HUES64 (cell line): ENCODE measurements around the gene PC.
A peak's percentile ranks its signal among the peaks of the same experiment; 100 is the strongest.

Experiments used
- H3K27ac ChIP-seq: 2 replicates; pipeline ENCODE4 v1.7.0; 2013; ENCODE audit warnings: low read depth, low read length, inconsistent platforms
- H3K27me3 ChIP-seq: 2 replicates; pipeline ENCODE4 v1.6.1; 2013; ENCODE audit warnings: mild to moderate bottlenecking, low read length; ENCODE audit not compliant: insufficient read depth
- H3K36me3 ChIP-seq: 2 replicates; pipeline ENCODE4 v1.6.1; 2013; ENCODE audit warnings: mild to moderate bottlenecking, low read length; ENCODE audit not compliant: insufficient read depth
- H3K4me1 ChIP-seq: 2 replicates; pipeline ENCODE4 v1.6.1; 2013; ENCODE audit warnings: mild to moderate bottlenecking, low read length, moderate library complexity; ENCODE audit not compliant: insufficient read depth
- H3K4me3 ChIP-seq: 2 replicates; pipeline ENCODE4 v1.5.1; 2013; ENCODE audit warnings: mild to moderate bottlenecking, low read length, moderate library complexity
- H3K9ac ChIP-seq: 2 replicates; pipeline ENCODE4 v1.6.1; 2013; ENCODE audit warnings: mild to moderate bottlenecking, low read depth, low read length
- H3K9me3 ChIP-seq: 2 replicates; pipeline ENCODE4 v1.6.1; 2013; ENCODE audit warnings: low read depth, low read length; ENCODE audit not compliant: insufficient read depth
- WGBS: fragments of 150-250, 120-280 bp; methylation state at CpG from one replicate; pipeline ENCODE4 v1.1.7; 2013; ENCODE audit warnings: missing lambda C conversion rate; 5-methylcytosine and 5-hydroxymethylcytosine counted together

The PC gene

GRCh38 chr11:66907751-66908630 lies 50.2 kb downstream of the PC start:
- peaks cover 27% of the 10 kb centered on the region for H3K4me1 ChIP-seq
- H3K36me3 ChIP-seq = no peaks in the 10 kb centered on the region
- 94% methylated on average over 9 of the region's 9 CpGs for WGBS
- no peaks in the 10 kb centered on the region for H3K27me3 ChIP-seq
- no peaks in the 10 kb centered on the region for H3K9me3 ChIP-seq
- no peak overlapping the region for H3K9ac ChIP-seq
- H3K4me3 ChIP-seq = no peak overlapping the region
- H3K27ac ChIP-seq = no peak overlapping the region

GRCh38 chr11:66906061-66906733 lies 52.0 kb downstream of the PC start:
- peak overlapping the region; percentile 7; the same call in 1 of the 2 replicates for H3K27ac ChIP-seq
- H3K4me3 ChIP-seq = no peak overlapping the region
- no peaks in the 10 kb centered on the region for H3K36me3 ChIP-seq
- no peak overlapping the region for H3K9ac ChIP-seq
- 48% methylated on average over 14 of the region's 14 CpGs for WGBS
- peaks cover 16% of the 10 kb centered on the region for H3K4me1 ChIP-seq
- H3K9me3 ChIP-seq = no peaks in the 10 kb centered on the region
- no peaks in the 10 kb centered on the region for H3K27me3 ChIP-seq

- Histone ChIP-seq H3K27me3 (no peaks in the 10 kb centered on the region), H3K27ac (no peak overlapping the region), H3K4me1 (peaks cover 16% of the 10 kb centered on the region), H3K9me3 (no peaks in the 10 kb centered on the region), H3K9ac (no peak overlapping the region), H3K4me3 (no peak overlapping the region), H3K36me3 (no peaks in the 10 kb centered on the region)
- 87% methylated on average over 4 of the region's 4 CpGs for WGBS
Measured at GRCh38 chr11:66905631-66906030, 52.6 kb downstream of the PC start.

- H3K27ac ChIP-seq = no peak overlapping the region
- no peak overlapping the region for H3K9ac ChIP-seq
- 87% methylated on average over 7 of the region's 8 CpGs for WGBS
Measured at GRCh38 chr11:66904981-66905521, 53.1 kb downstream of the PC start.

GRCh38 chr11:66904561-66904960 lies 53.6 kb downstream of the PC start:
- 91% methylated on average over 5 of the region's 6 CpGs for WGBS
- Histone ChIP-seq H3K9ac (no peak overlapping the region), H3K27ac (no peak overlapping the region), H3K36me3 (no peaks in the 10 kb centered on the region), H3K27me3 (no peaks in the 10 kb centered on the region), H3K4me3 (no peak overlapping the region), H3K4me1 (peaks cover 16% of the 10 kb centered on the region), H3K9me3 (no peaks in the 10 kb centered on the region)

More at GRCh38 chr11:66904981-66905521, 53.1 kb downstream of the PC start:
- no peaks in the 10 kb centered on the region for H3K27me3 ChIP-seq
- no peaks in the 10 kb centered on the region for H3K9me3 ChIP-seq
- H3K4me1 ChIP-seq = peaks cover 16% of the 10 kb centered on the region
- no peak overlapping the region for H3K4me3 ChIP-seq
- no peaks in the 10 kb centered on the region for H3K36me3 ChIP-seq

- Histone ChIP-seq H3K4me3 (no peak overlapping the region), H3K36me3 (no peaks in the 10 kb centered on the region), H3K9ac (no peak overlapping the region), H3K27ac (no peak overlapping the region), H3K4me1 (peaks cover 16% of the 10 kb centered on the region), H3K9me3 (no peaks in the 10 kb centered on the region), H3K27me3 (no peaks in the 10 kb centered on the region)
- WGBS = 94% methylated on average over 3 of the region's 3 CpGs
Measured at GRCh38 chr11:66904055-66904454, 54.1 kb downstream of the PC start.

GRCh38 chr11:66902486-66903177 lies 55.6 kb downstream of the PC start:
- H3K9ac ChIP-seq = no peak overlapping the region
- WGBS = 72% methylated on average over 14 of the region's 15 CpGs

GRCh38 chr11:66901964-66902390 lies 56.2 kb downstream of the PC start:
- 95% methylated on average over 7 of the region's 7 CpGs for WGBS
- no peaks in the 10 kb centered on the region for H3K9me3 ChIP-seq
- no peaks in the 10 kb centered on the region for H3K36me3 ChIP-seq
- H3K4me3 ChIP-seq = no peak overlapping the region
- no peak overlapping the region for H3K9ac ChIP-seq
- H3K27me3 ChIP-seq = no peaks in the 10 kb centered on the region
- H3K27ac ChIP-seq = no peak overlapping the region
- H3K4me1 ChIP-seq = peaks cover 16% of the 10 kb centered on the region

More at GRCh38 chr11:66902486-66903177, 55.6 kb downstream of the PC start:
- Histone ChIP-seq H3K27ac (no peak overlapping the region), H3K4me1 (peaks cover 16% of the 10 kb centered on the region), H3K27me3 (no peaks in the 10 kb centered on the region), H3K9me3 (no peaks in the 10 kb centered on the region), H3K36me3 (no peaks in the 10 kb centered on the region), H3K4me3 (no peak overlapping the region)

GRCh38 chr11:66894141-66894540 lies 64.0 kb downstream of the PC start:
- Histone ChIP-seq H3K4me3 (no peak overlapping the region), H3K36me3 (no peaks in the 10 kb centered on the region), H3K4me1 (peaks cover 22% of the 10 kb centered on the region), H3K9ac (no peak overlapping the region), H3K27me3 (no peaks in the 10 kb centered on the region), H3K9me3 (no peaks in the 10 kb centered on the region), H3K27ac (no peak overlapping the region)
- WGBS = 60% methylated on average over 2 of the region's 2 CpGs

GRCh38 chr11:66892911-66893310 lies 65.3 kb downstream of the PC start:
- H3K27ac ChIP-seq = no peak overlapping the region
- H3K4me1 ChIP-seq = peaks cover 22% of the 10 kb centered on the region
- WGBS = 59% methylated on average over 6 of the region's 6 CpGs
- H3K36me3 ChIP-seq = no peaks in the 10 kb centered on the region
- H3K9ac ChIP-seq = no peak overlapping the region
- H3K4me3 ChIP-seq = no peak overlapping the region
- H3K9me3 ChIP-seq = no peaks in the 10 kb centered on the region
- H3K27me3 ChIP-seq = no peaks in the 10 kb centered on the region
